Uterus (tissue), 2 donors: ENCODE measurements around the gene AP2M1.

Experiments used
- CTCF ChIP-seq, 4 experiments: fragments of 200-600 bp in 2 of 4; fragments of 450-650 bp in 2 of 4; sonication (generic) in 2 of 4; IDR thresholded peaks; one replicate each; pipeline ENCODE4 v1.5.1; 2016 to 2019; ENCODE audit warnings: antibody characterized with exemption in 4 of 4, mild to moderate bottlenecking in 2 of 4, moderate library complexity in 1 of 4
- POLR2A ChIP-seq, 2 donors: fragments of 450-650 bp; IDR thresholded peaks; one replicate each; pipeline ENCODE4 v1.6.1; 2016; ENCODE audit warnings: antibody characterized with exemption in 2 of 2, mild to moderate bottlenecking in 1 of 2, moderate library complexity in 1 of 2

- TF ChIP-seq CTCF (IDR thresholded peaks at IDR 0.05): no peak
- no peak for TF ChIP-seq POLR2A (IDR thresholded peaks at IDR 0.05)
These were observed 31.3 kb upstream of the AP2M1 start for GRCh38 chr3:184143327-184143726.
